ENCODE data around the gene ATCAY.

Gene ATCAY

DNA sequence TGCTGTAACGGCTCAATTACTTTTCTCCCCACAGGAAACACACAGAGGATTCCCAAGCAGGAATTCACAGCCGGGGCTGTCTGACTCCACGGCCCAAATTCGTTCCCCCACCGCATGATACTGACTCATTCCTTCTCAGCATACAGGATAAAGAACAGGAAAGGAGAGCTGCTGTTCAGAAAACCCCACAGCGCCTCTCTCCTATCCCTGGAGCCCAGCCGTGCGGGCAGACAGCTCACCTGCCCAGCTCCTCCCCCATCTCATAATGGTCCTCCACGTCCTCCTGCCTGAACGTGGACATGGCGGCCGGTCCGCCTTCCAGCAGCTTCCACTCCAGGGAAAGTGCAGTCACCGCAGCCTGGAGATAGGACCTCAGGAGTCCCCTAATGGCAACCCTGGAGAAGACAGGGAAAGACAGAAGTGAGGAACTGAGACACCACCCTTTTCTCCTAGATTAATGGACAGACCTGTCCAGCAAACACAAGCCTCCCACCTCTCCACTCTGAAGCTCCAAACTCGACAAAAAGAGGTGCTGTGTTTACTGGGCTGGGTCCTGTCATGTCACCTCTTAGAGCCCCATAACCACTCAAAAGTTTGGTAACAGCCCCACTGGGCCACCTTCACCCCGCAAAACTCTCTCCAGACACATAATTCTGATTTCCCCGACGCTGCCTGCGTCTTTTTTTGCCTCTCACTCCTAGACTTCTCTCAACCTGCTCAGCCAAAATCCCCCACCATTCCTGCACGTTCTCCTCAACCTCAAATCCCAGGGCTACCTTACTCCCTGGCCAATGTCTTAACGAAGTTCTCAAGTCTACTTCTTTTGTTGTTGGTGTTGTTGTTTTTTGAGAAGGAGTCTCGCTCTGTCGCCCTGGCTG, 89.2 kb downstream of the ATCAY start:
- Histone ChIP-seq H3K27me3 (ENCODE audit: insufficient read depth, poor library complexity, severe bottlenecking) (no peaks in the 10 kb centered on the region), H3K27ac (replicated peaks) (no peak overlapping the region), H3K4me3 (replicated peaks; ENCODE audit: insufficient read depth, low read length) (peak overlapping the region; percentile 98)
- DNase-seq (ENCODE audit: low read depth in 1 of 2, low spot score in 1 of 2) = no peak
- TF ChIP-seq SPI1 (IDR thresholded peaks at IDR 0.05; ENCODE audit: borderline replicate concordance, low read depth) (no peak), REST (IDR thresholded peaks at IDR 0.05; ENCODE audit: insufficient replicate concordance, low read depth) (no peak), GABPA (IDR thresholded peaks at IDR 0.05; ENCODE audit: low read depth) (no peak), POLR2AphosphoS5 (IDR thresholded peaks at IDR 0.05; ENCODE audit: low read depth) (no peak)
- TF ChIP-seq, protein P1, sequence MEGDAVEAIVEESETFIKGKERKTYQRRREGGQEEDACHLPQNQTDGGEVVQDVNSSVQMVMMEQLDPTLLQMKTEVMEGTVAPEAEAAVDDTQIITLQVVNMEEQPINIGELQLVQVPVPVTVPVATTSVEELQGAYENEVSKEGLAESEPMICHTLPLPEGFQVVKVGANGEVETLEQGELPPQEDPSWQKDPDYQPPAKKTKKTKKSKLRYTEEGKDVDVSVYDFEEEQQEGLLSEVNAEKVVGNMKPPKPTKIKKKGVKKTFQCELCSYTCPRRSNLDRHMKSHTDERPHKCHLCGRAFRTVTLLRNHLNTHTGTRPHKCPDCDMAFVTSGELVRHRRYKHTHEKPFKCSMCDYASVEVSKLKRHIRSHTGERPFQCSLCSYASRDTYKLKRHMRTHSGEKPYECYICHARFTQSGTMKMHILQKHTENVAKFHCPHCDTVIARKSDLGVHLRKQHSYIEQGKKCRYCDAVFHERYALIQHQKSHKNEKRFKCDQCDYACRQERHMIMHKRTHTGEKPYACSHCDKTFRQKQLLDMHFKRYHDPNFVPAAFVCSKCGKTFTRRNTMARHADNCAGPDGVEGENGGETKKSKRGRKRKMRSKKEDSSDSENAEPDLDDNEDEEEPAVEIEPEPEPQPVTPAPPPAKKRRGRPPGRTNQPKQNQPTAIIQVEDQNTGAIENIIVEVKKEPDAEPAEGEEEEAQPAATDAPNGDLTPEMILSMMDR (IDR thresholded peaks at IDR 0.05; ENCODE audit: insufficient read depth, low read length) = no peak

DNA sequence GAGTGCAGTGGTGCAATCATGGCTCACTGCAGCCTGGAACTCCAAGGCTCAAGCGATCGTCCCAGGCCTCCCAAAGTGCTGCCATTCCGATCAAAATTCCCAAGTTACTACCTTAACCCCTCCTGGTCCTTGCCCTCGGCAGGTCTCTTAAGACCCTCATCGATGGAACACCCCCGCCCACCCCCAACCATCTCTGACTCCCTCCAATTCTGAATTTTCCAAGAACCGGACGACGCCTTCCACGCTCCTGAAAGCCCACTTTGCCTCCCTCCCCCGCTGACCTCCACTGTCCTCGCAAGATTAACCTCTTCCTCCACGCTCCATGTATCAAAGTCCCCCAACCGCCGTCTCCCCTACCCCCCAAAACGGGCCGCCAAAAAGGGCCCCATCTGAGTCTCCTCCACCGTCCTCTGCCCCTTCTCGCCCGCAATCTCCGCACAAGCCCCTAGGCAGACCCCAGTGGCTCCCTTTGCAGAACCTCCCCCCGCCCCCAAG, 89.9 kb downstream of the ATCAY start:
- no peak for DNase-seq (ENCODE audit: low read depth in 1 of 2, low spot score in 1 of 2)
- peak overlapping the region; percentile 98 for H3K4me3 ChIP-seq (replicated peaks; ENCODE audit: insufficient read depth, low read length)
- H3K27ac ChIP-seq (replicated peaks) = peak overlapping the region; percentile 64
- H3K27me3 ChIP-seq (ENCODE audit: insufficient read depth, poor library complexity, severe bottlenecking) = no peaks in the 10 kb centered on the region
- TF ChIP-seq REST (IDR thresholded peaks at IDR 0.05; ENCODE audit: insufficient replicate concordance, low read depth) = no peak
- TF ChIP-seq, protein P1 (IDR thresholded peaks at IDR 0.05; ENCODE audit: insufficient read depth, low read length) = no peak
- no peak for TF ChIP-seq POLR2AphosphoS5 (IDR thresholded peaks at IDR 0.05; ENCODE audit: low read depth)
- TF ChIP-seq GABPA (IDR thresholded peaks at IDR 0.05; ENCODE audit: low read depth) = no peak
- TF ChIP-seq SPI1 (IDR thresholded peaks at IDR 0.05; ENCODE audit: borderline replicate concordance, low read depth) = no peak

DNA sequence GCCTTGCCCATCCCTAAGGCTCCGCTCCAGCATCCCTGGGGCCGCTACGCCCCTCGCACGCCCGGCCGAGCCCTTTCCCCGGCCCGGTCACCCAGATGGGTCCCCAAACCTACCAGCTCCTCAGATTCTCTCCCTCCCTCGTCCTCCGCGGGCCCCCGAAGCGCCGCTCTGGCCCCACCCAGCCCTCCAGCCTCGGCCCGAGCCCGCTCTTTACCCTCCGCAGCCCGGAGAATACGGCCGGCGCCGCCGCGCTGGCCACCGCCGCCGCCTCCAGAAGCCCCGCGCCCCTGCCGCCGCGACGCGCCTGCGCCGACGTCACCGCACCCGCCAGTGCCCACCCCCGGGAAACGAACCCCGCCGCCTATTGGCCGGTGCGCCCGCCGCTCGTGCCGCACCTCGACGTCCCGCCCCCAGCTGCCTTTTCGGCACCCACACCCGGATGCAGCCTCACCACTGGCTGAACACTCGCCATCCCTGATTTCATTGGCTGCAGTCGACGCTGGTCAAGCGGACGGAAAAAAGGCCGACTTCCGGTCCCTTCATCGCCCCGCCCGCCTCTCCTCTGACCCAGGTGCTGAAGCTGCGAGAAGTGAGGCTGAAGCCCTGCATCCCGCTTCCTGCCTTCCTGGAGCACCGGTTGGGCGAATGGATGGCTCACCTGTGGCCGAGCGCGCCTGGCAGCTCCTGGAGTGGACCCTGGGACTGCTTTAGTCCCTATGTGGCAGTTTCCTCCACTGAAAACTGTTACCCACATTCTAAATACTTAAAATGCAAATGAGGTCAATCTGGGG, 90.5 kb downstream of the ATCAY start, which contains the start of gene DAPK3:
DAPK3 (minus strand) TSS at position 292 of the 791 bp plus-strand sequence. CDS start 1,364 bp downstream, outside the sequence.
- H3K27ac ChIP-seq (replicated peaks) = peak within 1 kb of the TSS; percentile 64
- H3K4me3 ChIP-seq (replicated peaks; ENCODE audit: insufficient read depth, low read length) = peak within 1 kb of the TSS; percentile 98
- peak; percentile 96 to 98 for DNase-seq (ENCODE audit: low read depth in 1 of 2, low spot score in 1 of 2)
- no peaks in the 10 kb centered on the region for H3K27me3 ChIP-seq (ENCODE audit: insufficient read depth, poor library complexity, severe bottlenecking)
- peak; percentile 92 for TF ChIP-seq REST (IDR thresholded peaks at IDR 0.05; ENCODE audit: insufficient replicate concordance, low read depth)
- TF ChIP-seq POLR2AphosphoS5 (IDR thresholded peaks at IDR 0.05; ENCODE audit: low read depth) = 0 out of 2 replicates have a peak, but pooled peaks have one; percentile 28
- TF ChIP-seq GABPA (IDR thresholded peaks at IDR 0.05; ENCODE audit: low read depth) = peak; percentile 86
- TF ChIP-seq SPI1 (IDR thresholded peaks at IDR 0.05; ENCODE audit: borderline replicate concordance, low read depth) = no peak
- TF ChIP-seq, protein P1 (IDR thresholded peaks at IDR 0.05; ENCODE audit: insufficient read depth, low read length) = no peak

Measured in HL-60 (cell line).